IPS-20b (cell line): ENCODE results near the gene DCAKD.

ENCODE experiments used
- H3K27ac ChIP-seq: one replicate; pipeline ENCODE4 v1.5.1; 2013; ENCODE audit warnings: low read length
- H3K27me3 ChIP-seq: 2 replicates; pipeline ENCODE4 v1.6.1; 2013; ENCODE audit warnings: mild to moderate bottlenecking, low read length, inconsistent platforms; ENCODE audit not compliant: insufficient read depth
- H3K36me3 ChIP-seq: 2 replicates; pipeline ENCODE4 v1.6.1; 2013; ENCODE audit warnings: low read depth, mild to moderate bottlenecking, inconsistent platforms, low read length, moderate library complexity; ENCODE audit not compliant: insufficient read depth
- H3K4me1 ChIP-seq: 2 replicates; pipeline ENCODE4 v1.6.1; 2013; ENCODE audit warnings: mild to moderate bottlenecking, control low read depth, inconsistent platforms, low read length, moderate library complexity; ENCODE audit not compliant: insufficient read depth
- H3K4me3 ChIP-seq: 2 replicates; pipeline ENCODE4 v1.5.1; 2013; ENCODE audit warnings: mild to moderate bottlenecking, low read length, inconsistent platforms
- H3K9ac ChIP-seq: 2 replicates; pipeline ENCODE4 v1.6.1; 2013; ENCODE audit warnings: low read depth, mild to moderate bottlenecking, inconsistent platforms, low read length, moderate library complexity
- H3K9me3 ChIP-seq: 2 replicates; pipeline ENCODE4 v1.6.1; 2013; ENCODE audit warnings: mild to moderate bottlenecking, low read depth, low read length, inconsistent platforms; ENCODE audit not compliant: insufficient read depth

The DCAKD gene

DNA sequence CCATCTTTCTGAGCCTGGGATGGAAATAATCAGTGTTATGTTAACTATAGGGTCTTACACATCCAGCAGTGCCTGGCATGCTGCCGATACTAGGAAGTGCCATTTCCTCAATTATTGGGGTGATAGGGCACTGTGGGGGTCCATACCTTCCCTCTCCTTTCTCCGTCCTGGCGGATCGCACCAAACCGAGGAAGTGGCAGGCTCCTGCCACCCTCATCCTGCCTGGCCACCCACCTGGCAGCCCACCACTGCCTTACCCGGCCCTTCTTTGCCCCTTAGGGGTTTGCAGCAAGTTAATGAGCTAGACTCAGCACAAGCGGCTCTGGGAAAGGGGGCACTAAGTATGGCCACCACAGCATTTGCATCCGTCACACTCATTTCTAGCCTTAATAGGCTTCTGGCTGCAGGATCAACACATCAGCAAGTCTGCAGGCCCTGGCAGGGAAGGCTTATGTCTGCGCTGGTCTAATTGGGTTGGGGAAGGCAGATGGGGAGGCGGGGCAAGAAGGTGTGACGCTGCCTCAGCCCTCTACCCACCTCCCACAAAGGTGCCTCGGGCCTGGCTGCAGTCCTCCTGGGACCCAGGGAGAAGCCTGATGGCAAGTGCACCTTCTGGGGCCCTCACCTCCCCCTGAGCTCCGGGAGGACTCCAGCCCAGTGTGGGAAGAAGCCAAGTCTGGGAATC, 28.6 kb downstream of the DCAKD start:
- H3K27ac ChIP-seq, result no peak overlapping the region
- peaks cover 41% of the 10 kb centered on the region for H3K27me3 ChIP-seq
- H3K9ac ChIP-seq, result no peak overlapping the region

GRCh38 chr17:45022288-45022648, 29.2 kb downstream of the DCAKD start:
- Histone ChIP-seq H3K4me3 (no peak overlapping the region), H3K36me3 (peaks cover 9% of the 10 kb centered on the region), H3K9me3 (no peaks in the 10 kb centered on the region; the same call in 1 of the 2 replicates), H3K4me1 (peaks cover 7% of the 10 kb centered on the region; the same call in 1 of the 2 replicates), H3K27ac (no peak overlapping the region), H3K9ac (no peak overlapping the region), H3K27me3 (peaks cover 44% of the 10 kb centered on the region)

More for the DNA sequence above, 28.6 kb downstream of the DCAKD start:
- H3K4me3 ChIP-seq, result no peak overlapping the region
- no peaks in the 10 kb centered on the region; the same call in 1 of the 2 replicates for H3K9me3 ChIP-seq
- H3K36me3 ChIP-seq, result peaks cover 10% of the 10 kb centered on the region
- H3K4me1 ChIP-seq, result peaks cover 7% of the 10 kb centered on the region; the same call in 1 of the 2 replicates

GRCh38 chr17:45021607-45022287, 29.7 kb downstream of the DCAKD start:
- H3K9ac ChIP-seq, result no peak overlapping the region

GRCh38 chr17:45020354-45021138, 30.9 kb downstream of the DCAKD start:
- H3K27me3 ChIP-seq, result peaks cover 44% of the 10 kb centered on the region
- H3K4me3 ChIP-seq, result peak overlapping the region; percentile 61; the same call in 1 of the 2 replicates

More at GRCh38 chr17:45021607-45022287, 29.7 kb downstream of the DCAKD start:
- Histone ChIP-seq H3K36me3 (peaks cover 4% of the 10 kb centered on the region), H3K27ac (no peak overlapping the region), H3K27me3 (peaks cover 44% of the 10 kb centered on the region), H3K9me3 (no peaks in the 10 kb centered on the region; the same call in 1 of the 2 replicates), H3K4me1 (peaks cover 7% of the 10 kb centered on the region; the same call in 1 of the 2 replicates), H3K4me3 (peak overlapping the region; percentile 61)

DNA sequence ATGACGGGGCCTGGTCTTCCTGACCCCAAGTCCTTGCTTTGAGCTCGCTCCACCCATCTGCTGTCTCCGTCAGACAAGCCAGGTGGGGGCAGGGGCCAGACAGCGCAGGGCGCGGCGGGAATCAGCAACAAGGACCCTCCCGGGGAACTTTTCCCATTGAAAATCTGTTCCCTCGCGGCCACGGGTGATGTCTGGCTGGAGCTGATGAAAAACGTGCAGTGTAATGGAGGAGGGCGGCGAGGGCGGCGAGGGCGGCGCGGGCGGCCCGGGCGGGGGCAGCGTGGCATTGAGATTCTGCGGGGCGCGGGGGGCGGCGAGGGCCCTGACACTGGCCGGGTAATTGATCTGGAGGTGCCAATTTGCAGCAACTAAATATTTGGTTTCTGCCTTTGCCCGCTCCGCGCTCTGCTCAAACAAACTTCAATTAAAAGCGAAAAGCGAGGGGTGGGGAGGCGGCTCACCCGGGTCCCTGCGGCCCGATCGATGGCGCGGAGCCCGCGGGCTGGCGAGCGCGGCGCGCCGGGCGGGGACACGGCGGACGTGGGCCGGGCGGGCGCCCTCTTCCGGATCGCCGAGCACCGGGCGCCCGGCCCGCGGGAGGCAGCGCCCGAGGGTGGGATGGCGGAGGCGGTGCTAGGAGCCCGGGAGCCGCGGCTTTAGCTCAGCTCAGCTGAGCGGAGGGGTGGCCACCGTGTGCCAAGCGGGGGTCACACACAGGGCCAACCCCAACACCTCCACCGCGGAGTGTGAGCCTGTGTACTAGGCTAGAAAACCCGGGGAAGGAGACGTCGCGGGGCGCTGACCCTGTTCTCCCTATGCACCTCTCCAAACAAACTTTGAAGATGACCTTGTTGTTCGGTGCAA, 32.4 kb downstream of the DCAKD start:
- H3K4me3 ChIP-seq, result peak overlapping the region; percentile 60
- H3K4me1 ChIP-seq, result peaks cover 7% of the 10 kb centered on the region; the same call in 1 of the 2 replicates
- H3K27ac ChIP-seq, result no peak overlapping the region
- peaks cover 44% of the 10 kb centered on the region for H3K27me3 ChIP-seq
- H3K9ac ChIP-seq, result peak overlapping the region; percentile 37; the same call in 1 of the 2 replicates
- H3K36me3 ChIP-seq, result no peaks in the 10 kb centered on the region; the same call in 1 of the 2 replicates
- no peaks in the 10 kb centered on the region; the same call in 1 of the 2 replicates for H3K9me3 ChIP-seq

More at GRCh38 chr17:45020354-45021138, 30.9 kb downstream of the DCAKD start:
- Histone ChIP-seq H3K4me1 (peaks cover 7% of the 10 kb centered on the region; the same call in 1 of the 2 replicates), H3K9me3 (no peaks in the 10 kb centered on the region; the same call in 1 of the 2 replicates), H3K36me3 (no peaks in the 10 kb centered on the region; the same call in 1 of the 2 replicates), H3K27ac (no peak overlapping the region), H3K9ac (no peak overlapping the region)

DNA sequence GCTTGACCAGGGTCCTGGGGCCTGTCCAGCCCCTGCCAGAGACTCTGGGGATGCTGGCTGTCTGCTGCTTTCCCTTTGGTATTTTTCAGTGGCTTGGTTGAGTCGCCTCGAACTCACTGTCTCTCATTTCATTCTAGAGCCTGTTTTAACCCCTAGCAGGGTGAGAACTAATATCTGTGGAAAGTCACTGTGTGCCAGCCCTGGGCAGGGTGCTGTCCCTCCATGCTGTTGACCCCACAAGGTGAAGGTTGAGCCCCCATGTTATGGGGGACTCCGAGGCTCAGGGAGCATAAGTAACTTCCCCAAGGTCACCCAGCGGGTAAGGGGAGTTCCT, 33.0 kb downstream of the DCAKD start:
- Histone ChIP-seq H3K27ac (no peak overlapping the region), H3K4me1 (peaks cover 7% of the 10 kb centered on the region; the same call in 1 of the 2 replicates), H3K27me3 (peaks cover 44% of the 10 kb centered on the region), H3K4me3 (peak overlapping the region; percentile 60; the same call in 1 of the 2 replicates), H3K9ac (peak overlapping the region; percentile 37; the same call in 1 of the 2 replicates), H3K36me3 (no peaks in the 10 kb centered on the region), H3K9me3 (no peaks in the 10 kb centered on the region; the same call in 1 of the 2 replicates)

- Histone ChIP-seq H3K27me3 (peaks cover 43% of the 10 kb centered on the region), H3K9me3 (no peaks in the 10 kb centered on the region; the same call in 1 of the 2 replicates), H3K4me1 (peaks cover 7% of the 10 kb centered on the region; the same call in 1 of the 2 replicates), H3K4me3 (no peak overlapping the region), H3K36me3 (no peaks in the 10 kb centered on the region), H3K9ac (no peak overlapping the region), H3K27ac (no peak overlapping the region)
Observed at GRCh38 chr17:45016823-45017222, 34.6 kb downstream of the DCAKD start.

DNA sequence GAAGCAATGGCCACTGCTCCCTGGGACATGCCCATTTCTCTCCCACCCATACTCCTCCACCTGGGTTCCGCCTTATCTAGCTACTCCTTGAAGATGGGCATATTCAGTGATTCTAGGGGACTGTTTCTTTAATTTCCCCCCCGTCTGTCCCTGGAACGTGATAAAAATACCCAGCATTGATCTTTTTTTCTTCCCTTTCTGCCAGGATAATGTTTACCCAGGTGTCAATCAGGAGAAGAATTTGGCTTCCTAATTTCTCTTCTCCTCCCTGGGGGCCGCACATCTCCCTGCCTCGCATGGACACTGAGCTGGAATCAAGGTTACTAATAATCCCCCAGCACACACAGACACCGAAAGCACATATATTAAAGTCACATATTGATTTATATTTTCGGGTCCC, 35.2 kb downstream of the DCAKD start:
- no peaks in the 10 kb centered on the region; the same call in 1 of the 2 replicates for H3K9me3 ChIP-seq
- peaks cover 7% of the 10 kb centered on the region; the same call in 1 of the 2 replicates for H3K4me1 ChIP-seq
- H3K4me3 ChIP-seq, result no peak overlapping the region
- H3K27ac ChIP-seq, result no peak overlapping the region
- peaks cover 38% of the 10 kb centered on the region for H3K27me3 ChIP-seq
- H3K36me3 ChIP-seq, result no peaks in the 10 kb centered on the region
- H3K9ac ChIP-seq, result no peak overlapping the region

- Histone ChIP-seq H3K36me3 (no peaks in the 10 kb centered on the region), H3K9me3 (no peaks in the 10 kb centered on the region), H3K4me1 (no peaks in the 10 kb centered on the region), H3K27me3 (peaks cover 8% of the 10 kb centered on the region), H3K9ac (no peak overlapping the region), H3K27ac (no peak overlapping the region), H3K4me3 (no peak overlapping the region)
Observed at GRCh38 chr17:45013021-45013997, 38.1 kb downstream of the DCAKD start.

- H3K4me3 ChIP-seq, result no peak overlapping the region
- H3K27ac ChIP-seq, result no peak overlapping the region
- H3K27me3 ChIP-seq, result no peaks in the 10 kb centered on the region
- H3K4me1 ChIP-seq, result 0 out of 2 replicates have a peak, but pooled peaks cover 3% of the 10 kb centered on the region
- no peaks in the 10 kb centered on the region for H3K36me3 ChIP-seq
- no peaks in the 10 kb centered on the region for H3K9me3 ChIP-seq
- no peak overlapping the region for H3K9ac ChIP-seq
Observed at GRCh38 chr17:45011767-45012166, 39.7 kb downstream of the DCAKD start.
